TTC549 (cell line): Measurements from ENCODE around the gene RHBDF2.

ENCODE experiments used
- FAIRE-seq: peaks from 2 replicates; lab custom pipeline; 2012; peaks lifted over from hg19 to GRCh38; lab: Jason Lieb, UNC

RHBDF2 gene

DNA sequence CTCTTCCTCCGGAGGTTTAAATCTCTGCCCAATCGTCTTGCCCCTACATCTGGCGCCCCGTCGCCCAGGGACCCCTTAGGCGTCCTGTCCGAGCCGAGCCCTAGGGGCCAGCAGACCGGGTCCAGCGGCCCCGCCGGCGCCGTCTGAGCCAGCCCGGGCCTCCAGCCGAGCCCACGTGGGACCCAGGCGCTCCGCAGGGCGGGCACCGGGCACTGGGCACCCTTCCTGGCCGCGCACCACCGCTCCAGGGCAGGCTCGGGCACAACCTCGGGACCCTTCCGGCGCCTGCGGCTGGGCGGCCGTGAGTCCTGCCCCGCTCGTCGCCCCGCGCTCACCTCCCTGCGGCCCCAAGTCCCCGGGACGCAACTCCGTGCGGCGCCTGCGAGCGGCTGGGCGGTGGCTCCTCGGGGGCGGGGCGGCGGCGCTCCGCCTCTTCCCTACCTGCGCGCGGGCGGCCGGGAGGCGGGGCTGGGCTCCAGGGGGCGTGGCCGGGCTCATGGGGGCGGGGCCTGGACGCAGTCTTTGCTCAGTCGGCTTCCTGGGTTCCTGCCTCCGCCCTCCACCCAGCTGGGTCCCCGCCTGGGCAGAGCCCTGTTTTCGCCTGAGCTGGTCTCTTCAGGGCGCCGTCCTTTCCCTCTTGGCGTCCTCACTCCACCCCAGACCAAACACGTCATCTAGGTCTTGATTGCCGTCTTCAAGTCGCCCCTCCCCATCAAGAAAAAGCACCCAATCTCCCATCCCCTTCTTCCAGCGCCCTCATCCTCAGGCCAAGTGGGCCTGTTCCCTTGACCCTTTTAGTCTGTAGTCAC is at the start of gene RHBDF2:
RHBDF2 (minus strand) TSS at position 406 of the 809 bp plus-strand sequence. CDS start 19,899 bp downstream, outside the sequence.
- FAIRE-seq, result no peak

DNA sequence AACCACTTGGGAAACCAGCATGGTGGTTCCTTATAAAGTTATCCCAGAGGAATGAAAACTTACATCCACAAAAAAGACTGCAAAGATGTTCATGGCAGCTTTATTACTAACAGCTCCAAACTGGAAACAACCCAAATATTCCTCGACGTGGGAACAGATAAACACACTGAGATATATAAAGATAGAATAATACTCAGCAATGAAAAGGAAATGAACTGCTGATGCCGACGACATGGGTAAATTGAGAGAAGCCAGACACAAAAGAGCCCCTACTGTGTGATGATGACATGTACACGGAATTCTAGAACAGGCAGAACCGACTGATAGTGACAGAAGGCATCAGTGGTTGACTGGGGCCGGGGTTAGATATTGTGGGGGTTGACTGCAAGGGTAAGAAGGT is 48.3 kb upstream of the RHBDF2 start:
- FAIRE-seq, result no peak

DNA sequence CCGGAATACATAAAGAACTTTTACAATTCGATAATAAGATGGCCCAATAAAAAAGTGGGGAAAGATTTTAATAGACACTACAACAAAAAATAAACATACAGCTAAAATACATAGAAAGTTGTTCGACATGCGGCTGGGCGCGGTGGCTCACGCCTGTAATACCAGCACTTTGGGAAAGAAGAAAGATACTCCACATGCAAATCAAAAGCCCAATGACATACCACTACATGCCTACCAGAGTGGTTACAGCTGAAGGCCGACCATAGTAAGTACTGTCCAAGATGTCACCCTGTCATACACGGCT is 47.9 kb upstream of the RHBDF2 start:
- FAIRE-seq, result no peak

DNA sequence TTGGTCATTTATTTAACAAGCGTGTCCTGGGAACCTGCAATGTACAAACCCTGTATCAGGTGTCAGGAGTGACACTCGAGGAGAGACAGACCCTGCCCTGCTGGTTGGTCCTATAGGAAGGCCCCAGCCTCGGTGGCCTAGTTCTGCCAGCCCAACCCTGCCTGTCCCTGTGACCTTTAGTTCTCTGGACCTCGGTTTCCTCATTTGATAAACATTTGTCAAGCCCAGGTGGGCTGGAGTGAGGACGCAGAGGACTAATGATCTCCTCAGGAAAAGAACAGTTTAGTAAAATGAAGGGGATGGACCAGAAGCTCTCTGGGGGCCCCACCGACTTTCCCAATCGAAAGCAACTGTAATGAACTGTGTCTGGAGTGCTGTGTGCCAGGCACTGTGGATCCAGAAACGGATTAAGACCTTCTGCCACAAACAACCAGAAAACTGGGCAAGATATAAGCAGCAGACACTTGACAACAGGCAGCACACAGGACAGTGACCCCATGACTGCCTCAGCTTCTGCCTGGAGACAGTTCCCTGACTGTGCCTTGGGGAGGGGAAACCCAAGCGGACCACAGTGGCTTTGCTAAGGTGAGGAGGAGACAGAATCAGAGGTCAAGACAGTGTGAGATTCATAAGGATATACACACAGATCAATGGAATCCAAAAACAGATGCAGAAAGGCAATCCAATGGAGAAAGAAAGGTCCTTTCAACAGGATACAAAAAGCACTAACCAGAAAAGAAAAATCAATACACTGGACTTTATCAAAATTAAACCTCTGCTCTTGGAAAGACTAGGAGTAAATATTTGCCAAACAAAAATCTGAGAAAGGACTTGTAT is 47.4 kb upstream of the RHBDF2 start:
- FAIRE-seq, result no peak

DNA sequence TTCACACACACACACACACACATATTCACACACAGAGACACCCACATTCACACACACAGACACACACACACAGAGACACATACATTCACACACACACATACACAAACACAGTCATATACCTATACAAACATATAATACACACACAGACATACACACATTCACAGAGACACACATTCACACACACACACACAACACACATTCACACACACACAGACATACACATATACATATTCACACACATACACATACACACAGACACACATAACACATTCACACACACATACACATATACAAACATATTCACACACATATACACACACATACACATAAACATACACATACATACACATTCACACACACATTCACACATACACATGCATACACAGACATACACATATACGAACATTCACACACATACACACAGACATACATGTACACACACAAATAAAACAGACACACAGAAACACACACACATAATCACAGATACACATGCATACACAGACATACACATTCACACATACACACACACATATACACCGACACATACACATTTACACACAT is 46.5 kb upstream of the RHBDF2 start:
- FAIRE-seq, result no peak

DNA sequence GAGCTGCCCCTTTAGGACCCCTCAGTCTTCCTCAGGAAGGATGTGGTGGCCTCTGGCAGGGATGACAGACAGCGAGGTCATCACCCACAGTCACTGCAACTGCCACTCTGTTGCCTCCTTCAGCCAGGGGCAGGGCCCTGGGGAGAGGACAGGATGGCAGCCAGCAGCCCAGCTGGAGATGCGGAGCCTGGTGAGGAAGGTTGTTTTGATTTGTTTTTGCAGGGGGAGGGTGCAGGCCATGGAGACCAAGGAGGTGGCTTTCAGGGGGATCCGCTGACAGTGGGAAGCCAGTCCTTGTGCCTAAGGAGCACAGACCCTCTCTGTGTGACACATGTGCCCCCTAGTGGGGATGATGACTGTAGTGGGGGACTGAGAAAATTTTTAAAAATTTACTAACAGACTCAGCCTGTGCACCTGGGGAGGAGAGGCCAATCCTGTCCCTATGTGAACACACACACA is 46.0 kb upstream of the RHBDF2 start:
- FAIRE-seq, result no peak

DNA sequence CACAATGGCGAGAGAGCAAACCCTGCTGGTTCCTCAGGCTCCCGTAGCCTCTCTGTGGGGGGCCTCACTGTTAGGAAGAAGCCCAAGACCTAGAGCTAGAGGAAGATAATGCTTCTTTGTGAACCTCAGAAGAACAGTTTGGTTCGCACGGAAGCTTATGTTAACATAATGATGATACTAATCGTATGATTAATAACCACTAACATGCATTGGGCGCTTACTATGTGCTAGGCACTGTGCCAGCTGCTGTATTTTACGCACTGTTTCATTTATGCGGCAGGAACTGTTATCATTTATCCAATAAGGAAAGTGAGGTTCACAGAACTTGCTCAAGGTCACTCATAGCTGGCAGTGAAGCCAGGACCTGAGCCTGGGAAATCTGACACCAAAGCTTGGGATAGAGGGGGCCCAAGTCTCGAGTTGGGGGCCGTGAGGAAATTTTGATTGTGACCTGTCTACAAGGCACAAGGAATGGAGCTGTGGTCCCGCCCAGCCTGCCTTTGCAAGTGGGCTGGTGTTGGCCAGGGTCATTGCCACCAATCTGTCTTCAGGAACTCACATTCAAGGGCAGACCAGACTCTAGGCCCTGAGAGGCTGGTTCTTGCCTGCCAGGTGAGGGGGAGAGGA is 45.4 kb upstream of the RHBDF2 start:
- FAIRE-seq, result no peak

DNA sequence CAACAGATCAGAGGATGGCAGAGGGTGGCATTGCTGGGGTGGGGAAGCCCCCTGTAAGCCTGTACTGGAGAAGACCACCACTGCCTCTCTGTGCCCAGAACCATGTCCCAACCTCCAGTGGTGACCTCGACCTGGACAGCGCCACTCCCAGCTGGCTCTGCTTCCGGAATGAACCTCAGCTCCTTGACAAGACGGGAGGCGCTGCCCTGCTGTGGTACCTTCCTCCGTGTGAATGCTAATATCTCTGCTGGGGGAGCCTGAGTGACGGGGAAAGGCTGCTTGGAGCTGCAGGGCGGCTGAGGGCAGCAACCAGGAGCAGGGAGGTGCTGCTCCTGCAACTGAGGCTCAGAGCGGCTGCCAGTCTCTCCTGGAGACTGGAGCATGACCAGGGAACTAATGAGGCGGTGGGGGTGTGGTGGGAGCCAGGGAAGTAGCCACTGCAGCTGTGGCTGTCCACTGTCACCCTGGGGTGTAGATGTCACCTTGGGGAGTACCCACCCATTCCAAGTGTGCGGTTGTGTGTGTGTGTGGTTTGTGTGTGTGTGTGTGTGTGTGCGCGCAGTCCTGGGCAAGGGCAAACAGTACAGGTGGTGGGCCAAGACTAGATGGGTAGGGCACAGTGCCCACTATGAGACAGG is 44.8 kb upstream of the RHBDF2 start:
- FAIRE-seq, result no peak

DNA sequence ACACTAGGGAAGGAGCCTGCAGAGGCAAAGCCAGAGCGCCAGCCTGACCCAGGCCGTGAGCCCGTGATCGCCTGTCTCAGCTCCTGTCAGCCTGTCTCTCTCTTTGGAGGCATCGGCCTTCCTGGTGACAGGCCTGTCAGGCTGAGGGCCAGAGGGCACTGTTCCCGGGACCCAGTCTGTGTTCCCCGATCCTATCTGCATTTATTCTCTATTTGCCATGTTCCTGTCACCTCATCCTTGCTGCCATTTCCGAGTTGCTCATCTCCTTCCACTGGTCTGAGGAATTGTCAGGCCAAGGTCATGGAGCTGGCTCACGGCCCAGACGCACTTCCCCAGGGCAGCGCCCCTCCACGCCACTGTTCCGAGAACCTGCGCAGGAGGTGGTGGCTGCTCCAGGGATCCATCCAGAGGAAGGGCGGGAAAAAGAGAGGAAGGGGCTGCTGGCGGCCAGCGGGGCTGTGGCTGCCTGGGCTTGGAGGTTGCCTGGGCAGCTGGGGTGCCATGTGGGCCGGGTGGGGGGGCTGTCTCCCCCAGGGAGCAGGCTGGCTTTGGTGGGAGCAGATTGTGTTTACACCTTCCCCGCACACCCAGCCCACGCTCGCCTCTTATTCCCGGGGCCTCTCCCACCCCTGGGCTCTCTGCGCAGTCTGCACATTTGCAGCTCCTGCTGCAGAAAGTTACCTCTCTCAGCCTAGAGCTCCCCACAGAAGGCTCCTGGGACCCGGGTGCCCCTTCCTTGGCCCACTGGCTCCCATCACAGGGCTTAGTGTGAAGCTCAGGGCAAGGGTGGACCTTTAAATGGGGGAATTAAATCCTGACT is 43.5 kb upstream of the RHBDF2 start:
- FAIRE-seq, result no peak

DNA sequence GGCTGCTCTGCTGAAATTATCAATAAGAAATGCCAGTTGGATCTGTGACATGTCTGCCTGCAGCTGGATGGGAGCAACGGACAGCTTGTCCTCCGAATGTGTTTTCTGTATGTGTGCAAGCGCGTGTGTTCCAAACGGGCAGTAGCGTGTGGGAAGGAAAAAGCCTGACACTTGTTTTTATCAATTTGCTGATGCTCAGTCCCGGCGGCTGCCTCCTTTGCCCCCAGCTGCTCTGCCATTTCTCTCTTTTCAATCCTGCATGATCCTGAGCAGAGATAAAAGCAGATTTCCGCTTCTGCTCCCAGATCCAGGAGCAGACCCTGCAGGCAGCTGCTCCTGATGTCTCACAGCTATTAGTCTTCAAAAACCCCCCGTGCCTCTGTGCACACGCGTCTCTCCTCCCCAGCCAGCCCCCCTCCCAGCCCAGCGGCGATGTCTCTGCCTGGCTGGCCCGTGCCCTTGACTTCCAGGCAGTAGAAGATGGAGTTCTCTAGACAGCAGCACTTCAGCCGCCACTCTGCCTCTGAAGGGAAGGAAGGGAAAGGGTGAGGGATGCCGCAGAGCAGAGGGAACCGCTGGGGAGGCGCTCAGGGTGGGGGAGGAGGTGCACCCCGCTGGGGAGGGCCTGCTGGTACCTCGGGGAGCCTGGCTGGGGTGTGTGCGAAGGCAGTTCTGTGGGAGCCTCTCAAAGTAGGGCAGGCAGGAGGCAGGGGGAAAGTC is 42.8 kb upstream of the RHBDF2 start:
- no peak for FAIRE-seq

DNA sequence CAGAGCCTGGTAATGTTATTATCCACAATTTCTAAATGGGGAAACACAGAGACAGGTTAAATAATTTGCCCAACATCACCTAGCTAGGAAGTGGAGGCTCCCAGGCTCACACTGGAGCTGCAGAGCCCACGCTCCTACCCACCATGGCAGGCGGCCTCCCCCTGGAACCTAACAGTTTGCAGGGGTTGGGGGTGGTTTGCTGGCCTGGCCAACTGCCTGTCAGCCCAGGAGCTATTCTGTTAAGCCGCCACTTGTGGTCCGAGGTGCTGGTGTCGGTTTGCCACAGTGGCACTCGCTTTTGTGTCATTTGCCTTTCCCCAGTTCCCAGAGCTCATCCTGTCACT is 42.2 kb upstream of the RHBDF2 start:
- FAIRE-seq, result no peak

DNA sequence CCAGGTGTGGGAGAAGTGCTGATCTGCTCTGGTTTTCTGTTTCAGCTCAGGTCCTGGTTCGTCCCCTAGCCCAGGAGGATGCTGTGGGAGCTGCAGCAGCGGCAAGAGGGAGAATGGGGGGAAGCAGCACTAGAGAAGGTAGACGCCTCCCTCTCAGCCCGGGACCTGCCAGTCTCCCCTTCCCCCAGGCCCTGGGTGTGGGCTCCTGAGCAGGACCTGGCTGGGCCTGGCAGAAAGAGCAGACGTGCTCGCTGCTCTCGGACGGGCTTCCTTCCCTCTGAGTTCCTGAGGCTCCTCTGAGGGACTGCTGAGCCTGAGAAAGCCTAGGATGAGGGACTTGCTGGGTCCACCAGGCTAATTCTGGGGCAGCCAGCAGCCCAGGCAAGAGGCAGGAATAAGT is 41.8 kb upstream of the RHBDF2 start:
- FAIRE-seq, result no peak

DNA sequence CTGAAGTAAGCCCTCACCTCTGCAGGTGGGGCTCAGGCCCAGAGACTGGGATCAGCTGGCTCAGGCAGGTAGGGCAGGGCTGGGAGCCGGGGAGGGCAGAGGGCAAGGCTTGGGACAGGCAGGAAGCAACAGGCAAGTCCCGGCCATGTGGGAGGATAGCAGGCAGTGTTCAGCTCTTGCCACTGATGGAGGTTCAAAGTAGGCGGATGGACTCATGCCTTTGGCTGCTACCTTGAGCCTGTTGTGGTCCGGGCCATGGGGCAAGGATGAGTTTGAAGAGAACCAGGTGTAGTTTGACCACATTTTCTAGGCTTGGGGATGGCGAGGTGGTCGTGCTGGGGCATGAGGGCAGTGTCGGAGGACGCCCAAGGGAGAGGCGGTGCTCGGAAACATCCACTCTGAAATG is 41.3 kb upstream of the RHBDF2 start:
- no peak for FAIRE-seq

DNA sequence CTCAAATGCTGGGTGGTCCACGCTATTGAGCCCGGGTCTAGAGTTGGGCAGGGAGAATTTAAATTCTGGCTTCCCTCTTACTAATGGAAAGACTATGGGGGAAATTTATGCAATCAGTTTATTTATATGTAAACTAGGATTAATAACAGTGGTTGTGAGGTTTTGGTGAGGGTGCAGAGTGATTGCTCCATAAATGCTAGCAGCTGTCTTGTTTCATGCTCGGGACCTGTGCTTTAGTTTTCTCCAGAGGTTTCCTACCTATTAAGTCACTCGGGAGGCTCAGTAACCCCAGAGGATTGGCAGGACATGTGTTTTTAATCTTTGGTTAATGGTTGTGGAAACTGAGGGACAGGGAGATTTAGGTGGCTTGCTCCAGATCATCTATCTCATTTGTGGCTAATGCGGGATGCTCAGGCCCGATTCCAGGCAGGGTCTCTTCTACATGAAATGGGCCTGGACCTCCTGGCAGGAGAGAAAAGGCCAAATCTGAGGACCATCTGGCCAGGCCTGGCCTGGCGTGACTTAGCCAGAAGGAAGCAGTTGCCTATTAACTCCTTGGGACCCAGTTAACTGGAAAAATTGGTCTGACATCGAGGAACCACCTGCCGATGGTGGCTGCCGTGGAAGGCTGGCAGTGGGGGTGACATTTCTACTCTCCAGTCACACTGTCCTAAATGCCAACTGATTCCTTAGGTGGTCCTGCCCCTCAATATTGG is 40.7 kb upstream of the RHBDF2 start:
- FAIRE-seq, result no peak

DNA sequence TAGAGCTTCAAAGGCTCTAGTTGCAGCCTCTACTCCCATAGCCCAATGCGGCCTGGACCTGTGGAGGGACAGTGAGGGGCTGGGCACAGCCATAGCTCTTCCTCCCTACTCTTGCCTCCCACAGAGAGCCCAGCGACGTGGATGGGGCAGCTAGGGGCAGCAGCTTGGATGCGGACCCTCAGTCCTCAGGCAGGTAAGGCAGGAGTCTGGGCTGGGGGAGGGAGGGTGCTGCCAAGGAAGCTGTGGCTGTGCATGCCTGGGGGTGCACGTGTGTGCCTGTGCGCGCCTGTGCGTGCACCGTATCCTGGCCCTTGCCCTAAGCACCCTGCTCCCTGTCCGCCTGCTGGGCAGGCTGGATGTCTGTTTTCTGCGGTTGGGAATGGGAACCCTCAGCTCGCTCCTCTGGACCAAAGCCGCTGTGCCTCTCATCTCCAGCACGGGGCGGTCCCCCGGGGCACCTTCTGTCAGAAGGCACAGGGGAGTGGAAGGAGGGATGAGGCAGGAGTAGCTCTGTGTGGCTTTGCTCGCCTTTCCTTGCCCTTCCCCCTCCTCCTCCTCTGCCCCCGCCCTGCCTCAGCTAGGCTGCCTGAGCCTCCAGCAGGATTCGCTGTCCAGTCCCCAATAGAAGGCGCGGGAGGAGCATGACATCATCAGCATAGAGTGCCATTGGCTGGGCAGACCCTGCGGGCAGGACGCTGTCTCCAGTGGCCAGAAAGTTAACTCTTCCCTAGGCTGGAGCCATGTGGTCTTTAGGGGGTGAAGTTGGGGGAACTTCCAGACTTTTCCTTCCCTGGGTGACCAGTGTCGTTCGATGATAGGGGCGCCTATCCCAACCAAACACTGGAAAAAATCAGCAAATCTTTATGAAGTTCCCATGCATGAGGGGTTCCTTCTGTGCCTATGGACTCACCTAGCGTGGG is 39.4 kb upstream of the RHBDF2 start:
- peak; percentile 97 for FAIRE-seq

DNA sequence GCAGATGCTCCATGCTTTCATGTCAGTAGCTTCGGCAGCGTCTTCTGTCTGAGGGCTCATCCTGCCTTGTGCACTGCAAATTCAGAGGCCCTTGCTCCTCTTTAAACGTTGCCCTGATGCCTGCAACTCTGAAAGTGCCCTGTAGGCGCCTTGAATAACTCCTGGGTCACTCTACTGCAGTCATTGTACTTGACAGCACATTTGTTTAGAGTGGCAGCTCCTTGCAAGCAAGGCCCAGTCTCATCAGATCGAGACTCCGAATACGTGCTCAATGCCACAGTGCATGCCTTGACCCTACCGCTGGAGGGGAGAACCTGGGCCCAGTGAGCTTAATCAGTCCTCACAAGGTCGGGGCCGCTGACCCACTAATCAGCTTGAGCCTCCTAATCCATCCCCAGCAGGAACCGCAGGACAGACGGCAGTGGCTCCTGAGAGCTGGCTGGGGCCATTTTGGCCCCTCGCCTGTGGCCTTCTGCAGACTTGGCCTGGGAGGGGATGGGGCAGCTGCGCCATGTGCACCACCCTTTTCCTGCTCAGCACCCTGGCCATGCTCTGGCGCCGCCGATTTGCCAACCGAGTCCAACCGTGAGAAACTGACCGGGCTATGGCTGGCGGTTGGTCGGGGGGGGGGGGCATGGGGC is 38.5 kb upstream of the RHBDF2 start, which contains the start of gene PRCD:
PRCD (plus strand) TSS at position 414 of the 641 bp plus-strand sequence; CDS start at position 512, 98 bp downstream.
- FAIRE-seq, result no peak

DNA sequence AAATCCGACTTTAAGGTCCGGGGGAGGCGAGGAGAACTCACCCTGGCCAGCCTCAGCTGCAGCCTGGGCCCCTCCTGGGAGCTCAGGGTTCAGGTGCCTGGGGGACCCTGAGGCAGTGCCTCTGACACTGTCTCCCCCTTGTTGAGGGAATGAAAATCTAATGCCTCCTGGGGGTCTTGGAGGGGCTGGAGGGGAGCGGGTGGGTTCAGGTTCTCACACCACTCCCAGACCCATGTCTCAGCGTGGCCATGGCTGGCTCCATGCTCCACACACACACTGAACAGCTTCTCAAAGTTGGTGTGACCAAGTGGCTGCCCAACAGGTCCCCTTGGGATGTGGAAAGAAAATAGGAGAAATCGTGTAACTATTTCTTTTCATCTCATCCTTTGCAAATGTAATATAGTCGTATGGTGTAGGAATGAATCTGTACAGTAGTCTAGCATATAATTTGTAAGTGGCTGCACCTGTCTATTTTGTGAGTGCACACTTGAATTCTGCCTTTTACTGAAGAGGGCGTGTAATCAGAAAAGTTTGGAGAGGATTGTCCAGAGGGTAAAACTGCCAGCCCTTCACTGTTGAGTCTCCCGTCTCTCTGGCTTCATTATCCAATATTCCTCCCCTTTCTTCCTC is 37.8 kb upstream of the RHBDF2 start:
- no peak for FAIRE-seq
